ENCODE results near the gene RNF157. TPM values are rescaled to one million over a fixed set of nuclear protein-coding genes. Genes with fewer than 3 reads are reported as not detected.

RNF157 gene
- total RNA-seq, 1 experiment from 2014 or later: 4.0 TPM

- in situ Hi-C loops (cut with HindIII; ENCODE audit: low pct_unique_long_range_greater_than_20kb, low sequenced_read_pairs) (no loop called here), intact Hi-C loops (cut with micrococcal nuclease; ENCODE audit: unreplicated experiment) (no loop called here)
- no peaks in the 10 kb centered on the region for H3K9me3 ChIP-seq (ENCODE audit: control insufficient read depth, insufficient read depth, low read depth, low read length)
- H3K27me3 ChIP-seq (ENCODE audit: control insufficient read depth, insufficient read depth, low read length): no peaks in the 10 kb centered on the region
- CTCF ChIA-PET: no interaction called here
- POLR2A ChIA-PET: no interaction called here
- peaks cover 3% of the 10 kb centered on the region; the same call in 1 of the 2 replicates for H3K36me3 ChIP-seq (ENCODE audit: control insufficient read depth, insufficient read depth, low read length)
- H3K4me3 ChIP-seq (ENCODE audit: low read depth in 2 of 2, low read length in 2 of 2): no peak overlapping the region
- ATAC-seq (no peak), DNase-seq (ENCODE audit: low read depth, low spot score) (no peak)
- TF ChIP-seq POLR2AphosphoS5 (IDR thresholded peaks at IDR 0.05; ENCODE audit: low read depth, low read length): no peak
- TF ChIP-seq SIN3A (IDR thresholded peaks at IDR 0.05; ENCODE audit: borderline replicate concordance, insufficient read depth, low read depth, low read length): no peak
- TF ChIP-seq CTCF (IDR thresholded peaks at IDR 0.05): no peak
- TF ChIP-seq REST (IDR thresholded peaks at IDR 0.05; ENCODE audit: insufficient read depth in 1 of 2, low read depth in 2 of 2, low read length in 1 of 2): no peak
- TF ChIP-seq TCF7L2 (IDR thresholded peaks at IDR 0.05; ENCODE audit: low read depth, low read length): no peak
- no peak overlapping the region for H3K27ac ChIP-seq (ENCODE audit: low read length)
- peaks cover 4% of the 10 kb centered on the region for H3K4me1 ChIP-seq (ENCODE audit: control insufficient read depth, insufficient read depth, low read length)
- no TSS peak for BruUV-seq (replicated peaks)
Measured at GRCh38 chr17:76097716-76098295, 142.5 kb downstream of the RNF157 start.

- H3K4me1 ChIP-seq (ENCODE audit: control insufficient read depth, insufficient read depth, low read length): no peaks in the 10 kb centered on the region
- peaks cover under 1% of the 10 kb centered on the region; the same call in 1 of the 2 replicates for H3K36me3 ChIP-seq (ENCODE audit: control insufficient read depth, insufficient read depth, low read length)
- no peak overlapping the region for H3K27ac ChIP-seq (ENCODE audit: low read length)
- in situ Hi-C loops (cut with HindIII; ENCODE audit: low pct_unique_long_range_greater_than_20kb, low sequenced_read_pairs): no loop called here
- H3K4me3 ChIP-seq (ENCODE audit: low read depth in 2 of 2, low read length in 2 of 2): no peak overlapping the region
- no TSS peak for BruUV-seq (replicated peaks)
- TF ChIP-seq REST (IDR thresholded peaks at IDR 0.05; ENCODE audit: insufficient read depth in 1 of 2, low read depth in 2 of 2, low read length in 1 of 2) (no peak), CTCF (IDR thresholded peaks at IDR 0.05) (no peak), POLR2AphosphoS5 (IDR thresholded peaks at IDR 0.05; ENCODE audit: low read depth, low read length) (no peak), TCF7L2 (IDR thresholded peaks at IDR 0.05; ENCODE audit: low read depth, low read length) (no peak), SIN3A (IDR thresholded peaks at IDR 0.05; ENCODE audit: borderline replicate concordance, insufficient read depth, low read depth, low read length) (no peak)
- H3K9me3 ChIP-seq (ENCODE audit: control insufficient read depth, insufficient read depth, low read depth, low read length): no peaks in the 10 kb centered on the region
- intact Hi-C loops (cut with micrococcal nuclease; ENCODE audit: unreplicated experiment): no loop called here
- ATAC-seq (no peak), DNase-seq (ENCODE audit: low read depth, low spot score) (no peak)
- POLR2A ChIA-PET: interaction anchor here (0.7 kb wide), 1 partner anchor 353 kb away, joined by 15 read pairs; no protein-coding TSS in a partner anchor
- CTCF ChIA-PET: no interaction called here
- no peaks in the 10 kb centered on the region for H3K27me3 ChIP-seq (ENCODE audit: control insufficient read depth, insufficient read depth, low read length)
Measured at GRCh38 chr17:76095943-76096342, 144.3 kb downstream of the RNF157 start.

Measured in Panc1 (cell line).